Fibroblast of villous mesenchyme (primary cell): ENCODE results near the gene CEP192. TPM values are rescaled to one million over a fixed set of nuclear protein-coding genes. Genes with fewer than 3 reads are reported as not detected.

ENCODE experiments used
- DNase-seq: peaks from one replicate; pipeline ENCODE4 v3.0.0-alpha.2; 2010; ENCODE audit warnings: low read depth
- H3K4me3 ChIP-seq: 2 replicates; pipeline ENCODE4 v1.5.1; 2011; ENCODE audit warnings: low read depth, mild to moderate bottlenecking, low read length
- total RNA-seq: library from RNA; depleted of rRNA; stranded (reverse); fragments of >200 nt; gene quantifications from 2 replicates; pipeline ENCODE4 v1.2.3, GENCODE V29; 2012
- TF ChIP-seq, protein P1 (sequence below): IDR thresholded peaks from 2 replicates; pipeline ENCODE4 v1.5.1; 2012; ENCODE audit warnings: low read depth, mild to moderate bottlenecking, low read length; ENCODE audit not compliant: insufficient read depth

Gene CEP192
- total RNA-seq, 1 donor: 40.6 TPM

DNA sequence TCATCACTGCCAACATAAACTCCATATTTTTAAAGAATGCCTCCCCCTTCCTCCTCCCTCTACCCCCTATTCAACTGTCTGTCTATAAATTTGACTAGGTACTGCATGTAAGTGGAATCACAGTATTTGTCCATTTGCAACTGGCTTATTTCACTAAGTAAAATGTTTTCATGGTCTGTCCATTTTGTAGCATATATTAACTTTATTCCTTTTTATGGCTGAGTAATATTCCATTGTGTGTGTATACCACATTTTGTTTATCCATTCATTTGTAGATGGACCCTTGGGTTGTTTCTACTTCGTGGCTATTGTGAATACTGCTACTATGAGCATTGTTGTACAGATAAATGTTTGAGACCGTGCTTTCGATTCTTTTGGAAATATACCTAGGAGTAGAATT lies 32.7 kb upstream of the CEP192 start:
- TF ChIP-seq, protein P1, sequence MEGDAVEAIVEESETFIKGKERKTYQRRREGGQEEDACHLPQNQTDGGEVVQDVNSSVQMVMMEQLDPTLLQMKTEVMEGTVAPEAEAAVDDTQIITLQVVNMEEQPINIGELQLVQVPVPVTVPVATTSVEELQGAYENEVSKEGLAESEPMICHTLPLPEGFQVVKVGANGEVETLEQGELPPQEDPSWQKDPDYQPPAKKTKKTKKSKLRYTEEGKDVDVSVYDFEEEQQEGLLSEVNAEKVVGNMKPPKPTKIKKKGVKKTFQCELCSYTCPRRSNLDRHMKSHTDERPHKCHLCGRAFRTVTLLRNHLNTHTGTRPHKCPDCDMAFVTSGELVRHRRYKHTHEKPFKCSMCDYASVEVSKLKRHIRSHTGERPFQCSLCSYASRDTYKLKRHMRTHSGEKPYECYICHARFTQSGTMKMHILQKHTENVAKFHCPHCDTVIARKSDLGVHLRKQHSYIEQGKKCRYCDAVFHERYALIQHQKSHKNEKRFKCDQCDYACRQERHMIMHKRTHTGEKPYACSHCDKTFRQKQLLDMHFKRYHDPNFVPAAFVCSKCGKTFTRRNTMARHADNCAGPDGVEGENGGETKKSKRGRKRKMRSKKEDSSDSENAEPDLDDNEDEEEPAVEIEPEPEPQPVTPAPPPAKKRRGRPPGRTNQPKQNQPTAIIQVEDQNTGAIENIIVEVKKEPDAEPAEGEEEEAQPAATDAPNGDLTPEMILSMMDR: no peak
- DNase-seq: no peak
- no peak overlapping the region for H3K4me3 ChIP-seq

GRCh38 chr18:12960395-12960794 lies 30.8 kb upstream of the CEP192 start:
- TF ChIP-seq, protein P1: no peak
- H3K4me3 ChIP-seq: no peak overlapping the region
- DNase-seq: no peak

GRCh38 chr18:12960853-12961397 lies 30.2 kb upstream of the CEP192 start:
- DNase-seq: peak; percentile 12
- TF ChIP-seq, protein P1: no peak

DNA sequence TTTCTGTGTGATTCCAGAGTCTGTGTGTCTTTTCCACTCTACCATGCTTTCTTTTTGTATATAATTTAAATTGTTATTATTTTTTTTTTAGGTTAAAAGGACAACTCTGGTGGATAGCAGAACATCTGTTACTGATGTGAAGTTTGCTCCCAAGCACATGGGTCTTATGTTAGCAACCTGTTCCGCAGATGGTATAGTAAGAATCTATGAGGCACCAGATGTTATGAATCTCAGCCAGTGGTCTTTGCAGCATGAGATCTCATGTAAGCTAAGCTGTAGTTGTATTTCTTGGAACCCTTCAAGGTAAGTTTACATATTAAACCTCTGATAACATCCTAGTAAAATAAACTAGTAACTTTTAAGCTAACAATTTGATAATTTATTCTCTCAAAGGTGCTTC lies 28.1 kb upstream of the CEP192 start:
- TF ChIP-seq, protein P1: no peak
- no peak for DNase-seq
- no peak overlapping the region for H3K4me3 ChIP-seq

More at GRCh38 chr18:12960853-12961397, 30.2 kb upstream of the CEP192 start:
- H3K4me3 ChIP-seq: no peak overlapping the region

DNA sequence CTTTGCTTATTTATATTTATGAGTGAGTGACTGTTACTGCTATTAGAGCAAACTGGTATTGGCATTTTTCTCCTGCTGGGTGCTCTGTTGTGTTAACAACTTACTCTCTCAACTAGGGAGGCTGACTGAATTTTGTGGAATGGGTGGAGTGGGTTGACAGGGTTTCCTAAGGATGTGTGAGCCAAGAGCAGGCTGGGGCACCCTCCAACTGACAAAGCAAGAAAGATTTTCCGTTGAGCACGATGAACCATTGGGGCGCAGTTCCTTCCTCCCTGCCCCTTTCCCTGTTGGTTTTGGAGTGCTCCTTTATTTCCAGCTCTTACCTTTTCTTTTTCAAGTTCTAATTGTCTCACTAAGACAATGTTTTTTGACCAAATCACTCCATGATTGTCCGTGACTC lies 23.0 kb upstream of the CEP192 start:
- TF ChIP-seq, protein P1: no peak
- H3K4me3 ChIP-seq: no peak overlapping the region

DNA sequence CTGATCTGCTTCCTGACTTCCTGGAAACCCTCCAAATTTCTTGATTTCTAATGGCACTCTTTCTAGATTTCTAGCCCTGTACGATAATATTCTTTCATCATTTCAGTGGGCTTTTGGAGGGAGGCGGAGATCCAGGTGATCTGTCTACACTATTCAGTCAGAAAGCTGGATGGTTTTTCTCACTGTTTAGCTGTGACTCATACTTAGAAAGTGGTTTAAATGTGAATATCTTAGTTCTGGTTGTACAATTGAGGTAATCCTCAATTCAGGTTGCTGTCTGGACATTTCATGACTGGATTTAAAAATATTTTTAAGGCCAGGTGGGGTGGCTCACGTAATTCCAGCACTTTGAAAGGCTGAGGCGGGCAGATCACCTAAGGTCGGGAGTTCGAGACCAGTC lies 22.5 kb upstream of the CEP192 start:
- TF ChIP-seq, protein P1: no peak
- no peak overlapping the region for H3K4me3 ChIP-seq
- DNase-seq: no peak

More for the DNA sequence above, 23.0 kb upstream of the CEP192 start:
- no peak for DNase-seq
